ENCODE results near the gene CUX1.

GRCh38 chr7:101993311-101993710, 175.9 kb downstream of the CUX1 start:
- TF ChIP-seq CTCF (conservative IDR thresholded peaks at IDR 0.05 in 1 of 2, IDR thresholded peaks at IDR 0.05 in 1 of 2; ENCODE audit: low read depth in 1 of 2, low read length in 2 of 2), result no peak
- TF ChIP-seq EZH2 (IDR thresholded peaks at IDR 0.05; ENCODE audit: low read length, missing control alignments), result no peak

All from fibroblast of lung (primary cell).